Endothelial cell of umbilical vein (primary cell): ENCODE data around the gene UQCRH. TPM values are rescaled to one million over a fixed set of nuclear protein-coding genes. Genes with fewer than 3 reads are reported as not detected.

Experiments used
- BruUV-seq: library from RNA; stranded (reverse); fragments of 400-500 nt; replicated peaks from 2 replicates; lab custom pipeline; 2021; lab: Mats Ljungman, UMichigan
- CTCF ChIA-PET: fragments of 300-600, 350-600 bp; sonication (Branson Sonifier 250); formaldehyde crosslinking; loops from one replicate; lab custom pipeline; 2021; ENCODE audit warnings: antibody characterized with exemption, inconsistent platforms; lab: Charles Lee
- POLR2A ChIA-PET: fragments of 300-600, 350-600 bp; sonication (Branson Sonifier 250); formaldehyde crosslinking; loops from one replicate; lab custom pipeline; 2021; ENCODE audit warnings: antibody characterized with exemption, inconsistent platforms; lab: Charles Lee
- DNase-seq: peaks from one replicate; pipeline ENCODE4 v3.0.0-alpha.2; 2011; ENCODE audit warnings: low read depth, low spot score
- FAIRE-seq: peaks from 2 replicates; lab custom pipeline; 2011; peaks lifted over from hg19 to GRCh38; lab: Jason Lieb, UNC
- H2AFZ ChIP-seq: 2 replicates; pipeline ENCODE4 v1.6.0; 2012; ENCODE audit warnings: low read depth, low read length, control low read depth, inconsistent platforms
- H3K27ac ChIP-seq: 2 replicates; pipeline ENCODE4 v1.5.1; 2011; ENCODE audit warnings: low read depth, mild to moderate bottlenecking, control low read depth, low read length, moderate library complexity; ENCODE audit not compliant: insufficient read depth
- H3K27me3 ChIP-seq, 2 experiments: 2 replicates each; pipeline versions ENCODE4 v1.6.0 to v1.6.1; 2011; ENCODE audit warnings: low read length in 2 of 2, mixed read lengths in 1 of 2; ENCODE audit not compliant: control insufficient read depth in 2 of 2, insufficient read depth in 2 of 2
- H3K36me3 ChIP-seq, 2 experiments: 2 replicates in 1 of 2; 3 replicates in 1 of 2; pipeline ENCODE4 v1.5.1; 2011; ENCODE audit warnings: low read length in 2 of 2, mild to moderate bottlenecking in 1 of 2, moderate library complexity in 1 of 2; ENCODE audit not compliant: control insufficient read depth in 2 of 2, insufficient read depth in 2 of 2; ENCODE audit errors: extremely low read depth in 1 of 2
- H3K4me1 ChIP-seq: 3 replicates; pipeline ENCODE4 v1.5.1; 2011; ENCODE audit warnings: mild to moderate bottlenecking, low read length; ENCODE audit not compliant: control insufficient read depth, insufficient read depth; ENCODE audit errors: extremely low read depth
- H3K4me2 ChIP-seq: 2 replicates; pipeline ENCODE4 v1.6.1; 2011; ENCODE audit warnings: low read length, control low read depth, mixed read lengths; ENCODE audit not compliant: insufficient read depth
- H3K4me3 ChIP-seq, 3 experiments: fragments of 200-600 bp in 1 of 3; sonication (generic), shearing (Covaris generic) in 1 of 3; replicated peaks in 1 of 3; 2 replicates each; pipeline ENCODE4 v1.5.1; 2011 to 2016; ENCODE audit warnings: control low read depth in 3 of 3, low read length in 3 of 3, mild to moderate bottlenecking in 2 of 3, inconsistent platforms in 1 of 3, low read depth in 1 of 3, moderate library complexity in 1 of 3; ENCODE audit not compliant: insufficient read depth in 1 of 3
- H3K79me2 ChIP-seq: 2 replicates; pipeline ENCODE4 v1.6.0; 2012; ENCODE audit warnings: low read length, inconsistent platforms; ENCODE audit not compliant: control insufficient read depth, insufficient read depth
- H3K9ac ChIP-seq: replicated peaks from 2 replicates; pipeline ENCODE3; 2011; ENCODE audit warnings: low read length, control low read depth; ENCODE audit not compliant: insufficient read depth; ENCODE audit errors: extremely low read depth
- H3K9me1 ChIP-seq: replicated peaks from 3 replicates; pipeline ENCODE4 v1.6.0; 2011; ENCODE audit warnings: mild to moderate bottlenecking, low read length; ENCODE audit not compliant: control insufficient read depth, insufficient read depth; ENCODE audit errors: extremely low read depth
- H3K9me3 ChIP-seq: replicated peaks from 2 replicates; pipeline ENCODE4 v1.5.1; 2012; ENCODE audit warnings: low read length, inconsistent platforms; ENCODE audit not compliant: control insufficient read depth, insufficient read depth
- H4K20me1 ChIP-seq: replicated peaks from 2 replicates; pipeline ENCODE3; 2011; ENCODE audit warnings: mild to moderate bottlenecking, low read length; ENCODE audit not compliant: control insufficient read depth, insufficient read depth; ENCODE audit errors: extremely low read depth
- EZH2 ChIP-seq: IDR thresholded peaks from 2 replicates; pipeline ENCODE4 v1.6.1; 2012; ENCODE audit warnings: borderline replicate concordance, low read depth, mild to moderate bottlenecking, moderate library complexity, low read length, inconsistent platforms; ENCODE audit not compliant: severe bottlenecking
- FOS ChIP-seq: IDR thresholded peaks from 2 replicates; pipeline ENCODE4 v1.6.1; 2011; ENCODE audit warnings: mild to moderate bottlenecking, low read length, moderate library complexity, borderline replicate concordance; ENCODE audit not compliant: insufficient read depth
- GATA2 ChIP-seq: IDR thresholded peaks from 2 replicates; pipeline ENCODE4 v1.7.0; 2011; ENCODE audit warnings: low read depth, mild to moderate bottlenecking, moderate library complexity, mixed read lengths, low read length; ENCODE audit not compliant: insufficient read length, insufficient read depth
- JUN ChIP-seq: IDR thresholded peaks from 2 replicates; pipeline ENCODE4 v1.6.1; 2011; ENCODE audit warnings: borderline replicate concordance, low read depth; ENCODE audit not compliant: insufficient read length, insufficient read depth
- MYC ChIP-seq: IDR thresholded peaks from one replicate; pipeline ENCODE4 v1.6.1; 2011; ENCODE audit warnings: mild to moderate bottlenecking, low read depth, low read length
- POLR2A ChIP-seq: IDR thresholded peaks from 2 replicates; pipeline ENCODE4 v1.6.1; 2012; ENCODE audit warnings: low read depth, mild to moderate bottlenecking, control low read depth, low read length
- POLR2AphosphoS5 ChIP-seq: IDR thresholded peaks from 2 replicates; pipeline ENCODE4 v1.6.1; 2012; ENCODE audit warnings: low read depth, mild to moderate bottlenecking, control low read depth, low read length, moderate library complexity; ENCODE audit not compliant: insufficient read depth
- dilution Hi-C: fragments of 300-500 bp; cut with MboI; formaldehyde crosslinking; loops from one replicate; pipeline ENCODE4 v1.15.0; 2019; ENCODE audit warnings: low sequenced_read_pairs; ENCODE audit not compliant: extremely low pct_ligation_motif_present
- intact Hi-C: fragments of 100-400 bp; cut with micrococcal nuclease; formaldehyde crosslinking; loops from one replicate; pipeline ENCODE4 v1.10.0; 2022
- polyA plus RNA-seq, 4 experiments: library from polyadenylated mRNA; depleted of rRNA in 3 of 4; stranded (reverse) in 3 of 4; unstranded in 1 of 4; fragments of >200 nt; gene quantifications; 2 replicates each; pipeline versions ENCODE4 v1.2.1 to v1.2.3, GENCODE V29; 2011 to 2012; ENCODE audit warnings: missing spikeins in 1 of 4
- total RNA-seq: library from RNA; stranded (reverse); gene quantifications from 2 replicates; pipeline ENCODE4 v1.2.3, GENCODE V29; 2021
- TF ChIP-seq, protein P1 (sequence below), 2 donors: IDR thresholded peaks; 1 replicate in 1 of 2; 2 replicates in 1 of 2; pipeline ENCODE4 v1.5.1; 2011; ENCODE audit warnings: low read length in 2 of 2, mild to moderate bottlenecking in 2 of 2, moderate library complexity in 2 of 2, control low read depth in 1 of 2, inconsistent platforms in 1 of 2, low read depth in 1 of 2; ENCODE audit not compliant: insufficient read depth in 1 of 2; ENCODE audit errors: extremely low read depth in 1 of 2
- TF ChIP-seq, protein P2 (sequence below): IDR thresholded peaks from 2 replicates; pipeline ENCODE4 v1.6.1; 2011; ENCODE audit not compliant: insufficient read depth, insufficient read length

UQCRH gene
- total and polyA plus RNA-seq, 2 donors (not counting 3 experiments of a cell fraction or from before 2014, with no cell fraction given): 253 to 527 TPM

DNA sequence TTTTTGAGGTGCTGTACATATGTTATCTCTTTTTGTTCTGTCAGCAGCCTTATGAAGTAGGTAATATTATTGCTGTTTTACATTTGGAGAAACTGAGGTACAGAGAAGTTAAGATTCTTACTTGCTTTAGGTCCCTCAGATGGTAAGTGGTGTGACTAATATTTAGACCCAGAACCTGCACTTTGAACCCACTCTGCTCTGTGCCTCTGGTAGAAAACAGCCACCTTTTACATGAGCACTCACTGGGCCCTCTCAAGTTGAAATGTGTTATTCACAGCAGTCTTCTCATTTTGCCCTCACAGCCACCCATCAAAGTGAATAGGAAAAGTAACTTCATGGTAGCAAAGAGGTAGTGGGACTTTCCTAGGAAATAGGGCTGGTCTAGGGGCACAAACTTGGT lies 41.8 kb downstream of the UQCRH start:
- Histone ChIP-seq H3K9me1 (no peaks in the 10 kb centered on the region), H4K20me1 (no peaks in the 10 kb centered on the region), H3K79me2 (peaks cover 24% of the 10 kb centered on the region), H3K4me3 (no peak overlapping the region), H3K4me1 (peaks cover 5% of the 10 kb centered on the region), H3K36me3 (peaks cover 7 to 21% of the 10 kb centered on the region in 2 experiments), H3K27me3 (no peaks in the 10 kb centered on the region), H3K9me3 (no peaks in the 10 kb centered on the region), H3K27ac (no peak overlapping the region), H2AFZ (no peak overlapping the region), H3K4me2 (no peak overlapping the region), H3K9ac (no peak overlapping the region)
- TF ChIP-seq, protein P1, sequence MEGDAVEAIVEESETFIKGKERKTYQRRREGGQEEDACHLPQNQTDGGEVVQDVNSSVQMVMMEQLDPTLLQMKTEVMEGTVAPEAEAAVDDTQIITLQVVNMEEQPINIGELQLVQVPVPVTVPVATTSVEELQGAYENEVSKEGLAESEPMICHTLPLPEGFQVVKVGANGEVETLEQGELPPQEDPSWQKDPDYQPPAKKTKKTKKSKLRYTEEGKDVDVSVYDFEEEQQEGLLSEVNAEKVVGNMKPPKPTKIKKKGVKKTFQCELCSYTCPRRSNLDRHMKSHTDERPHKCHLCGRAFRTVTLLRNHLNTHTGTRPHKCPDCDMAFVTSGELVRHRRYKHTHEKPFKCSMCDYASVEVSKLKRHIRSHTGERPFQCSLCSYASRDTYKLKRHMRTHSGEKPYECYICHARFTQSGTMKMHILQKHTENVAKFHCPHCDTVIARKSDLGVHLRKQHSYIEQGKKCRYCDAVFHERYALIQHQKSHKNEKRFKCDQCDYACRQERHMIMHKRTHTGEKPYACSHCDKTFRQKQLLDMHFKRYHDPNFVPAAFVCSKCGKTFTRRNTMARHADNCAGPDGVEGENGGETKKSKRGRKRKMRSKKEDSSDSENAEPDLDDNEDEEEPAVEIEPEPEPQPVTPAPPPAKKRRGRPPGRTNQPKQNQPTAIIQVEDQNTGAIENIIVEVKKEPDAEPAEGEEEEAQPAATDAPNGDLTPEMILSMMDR (IDR thresholded peaks at IDR 0.05; ENCODE audit: extremely low read depth in 1 of 2, insufficient read depth in 1 of 2, low read depth in 1 of 2, low read length in 2 of 2): no peak
- TF ChIP-seq, protein P2, sequence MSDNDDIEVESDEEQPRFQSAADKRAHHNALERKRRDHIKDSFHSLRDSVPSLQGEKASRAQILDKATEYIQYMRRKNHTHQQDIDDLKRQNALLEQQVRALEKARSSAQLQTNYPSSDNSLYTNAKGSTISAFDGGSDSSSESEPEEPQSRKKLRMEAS: no peak
- TF ChIP-seq POLR2AphosphoS5: no peak
- no peak for TF ChIP-seq FOS
- no peak for TF ChIP-seq POLR2A
- no peak for TF ChIP-seq MYC
- TF ChIP-seq EZH2: no peak
- no peak for TF ChIP-seq JUN
- TF ChIP-seq GATA2: no peak
- ChIA-PET CTCF (interaction anchor here (4.1 to 4.3 kb wide), 2 partner anchors 12 to 101 kb away, joined by 45 to 47 read pairs; no protein-coding TSS in a partner anchor), POLR2A (no interaction called here)
- DNase-seq (no peak), FAIRE-seq (no peak)
- no TSS peak for BruUV-seq
- dilution Hi-C loops: no loop called here
- intact Hi-C loops: no loop called here
